Measurements from ENCODE around the gene TBL3.

- TF ChIP-seq, protein P1, sequence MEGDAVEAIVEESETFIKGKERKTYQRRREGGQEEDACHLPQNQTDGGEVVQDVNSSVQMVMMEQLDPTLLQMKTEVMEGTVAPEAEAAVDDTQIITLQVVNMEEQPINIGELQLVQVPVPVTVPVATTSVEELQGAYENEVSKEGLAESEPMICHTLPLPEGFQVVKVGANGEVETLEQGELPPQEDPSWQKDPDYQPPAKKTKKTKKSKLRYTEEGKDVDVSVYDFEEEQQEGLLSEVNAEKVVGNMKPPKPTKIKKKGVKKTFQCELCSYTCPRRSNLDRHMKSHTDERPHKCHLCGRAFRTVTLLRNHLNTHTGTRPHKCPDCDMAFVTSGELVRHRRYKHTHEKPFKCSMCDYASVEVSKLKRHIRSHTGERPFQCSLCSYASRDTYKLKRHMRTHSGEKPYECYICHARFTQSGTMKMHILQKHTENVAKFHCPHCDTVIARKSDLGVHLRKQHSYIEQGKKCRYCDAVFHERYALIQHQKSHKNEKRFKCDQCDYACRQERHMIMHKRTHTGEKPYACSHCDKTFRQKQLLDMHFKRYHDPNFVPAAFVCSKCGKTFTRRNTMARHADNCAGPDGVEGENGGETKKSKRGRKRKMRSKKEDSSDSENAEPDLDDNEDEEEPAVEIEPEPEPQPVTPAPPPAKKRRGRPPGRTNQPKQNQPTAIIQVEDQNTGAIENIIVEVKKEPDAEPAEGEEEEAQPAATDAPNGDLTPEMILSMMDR (IDR thresholded peaks at IDR 0.05; ENCODE audit: borderline replicate concordance, extremely low read depth, low read length, poor library complexity, severe bottlenecking): no peak
- no peak for TF ChIP-seq EZH2 (IDR thresholded peaks at IDR 0.05; ENCODE audit: borderline replicate concordance, low read depth, low read length, severe bottlenecking)
These were observed 7.6 kb downstream of the TBL3 start for GRCh38 chr16:1979271-1980029.
